Keratinocyte (primary cell): Measurements from ENCODE around the gene PLSCR1.

ENCODE experiments used
- CTCF ChIP-seq, 3 experiments: IDR thresholded peaks in 1 of 3; conservative IDR thresholded peaks in 1 of 3; optimal IDR thresholded peaks in 1 of 3; 2 replicates in 2 of 3; 3 replicates in 1 of 3; pipeline versions ENCODE3 to v1.5.1; 2011; ENCODE audit warnings: low read length in 3 of 3, mild to moderate bottlenecking in 3 of 3, moderate library complexity in 2 of 3, control low read depth in 1 of 3, inconsistent platforms in 1 of 3; ENCODE audit not compliant: insufficient read depth in 2 of 3; ENCODE audit errors: extremely low read depth in 1 of 3
- EZH2 ChIP-seq: IDR thresholded peaks from one replicate; pipeline ENCODE4 v1.6.1; 2012; ENCODE audit warnings: inconsistent platforms, mild to moderate bottlenecking, low read length, moderate library complexity

- TF ChIP-seq CTCF (optimal IDR thresholded peaks at IDR 0.05 in 1 of 3, IDR thresholded peaks at IDR 0.05 in 1 of 3, conservative IDR thresholded peaks at IDR 0.05 in 1 of 3; ENCODE audit: extremely low read depth in 1 of 3, insufficient read depth in 2 of 3, low read length in 3 of 3) (no peak), EZH2 (no peak)
These were observed 19.4 kb downstream of the PLSCR1 start for GRCh38 chr3:146524961-146525360.
